Thoracic aorta (tissue), 2 donors: ENCODE measurements around the gene ZBTB8OS. TPM values are rescaled to one million over a fixed set of nuclear protein-coding genes. Genes with fewer than 3 reads are reported as not detected.

Experiments used
- ATAC-seq: fragments of 150-250 bp; one replicate; pipeline ENCODE4 v1.8.0; 2017; ENCODE audit warnings: low read depth; ENCODE audit not compliant: insufficient number of reproducible peaks, low FRiP score
- DNase-seq: peaks from one replicate; pipeline ENCODE4 v3.0.0-alpha.2; 2020; ENCODE audit warnings: low spot score
- H3K27ac ChIP-seq, 2 donors: fragments of 200-600 bp; sonication (generic); 1 replicate in 1 of 2; 2 replicates in 1 of 2; pipeline ENCODE4 v1.5.1; 2016; ENCODE audit warnings: mild to moderate bottlenecking in 2 of 2, moderate library complexity in 2 of 2
- H3K27me3 ChIP-seq: fragments of 200-600 bp; sonication (generic); replicated peaks from 2 replicates; pipeline ENCODE4 v1.6.0; 2016; ENCODE audit warnings: mild to moderate bottlenecking; ENCODE audit not compliant: insufficient read depth
- H3K36me3 ChIP-seq: fragments of 200-600 bp; sonication (generic); one replicate; pipeline ENCODE4 v1.5.1; 2016
- H3K4me1 ChIP-seq, 2 donors: fragments of 200-600 bp; sonication (generic); 1 replicate in 1 of 2; 2 replicates in 1 of 2; pipeline versions ENCODE4 v1.5.1 to v1.6.0; 2016; ENCODE audit warnings: low read depth in 2 of 2, mild to moderate bottlenecking in 1 of 2; ENCODE audit not compliant: control insufficient read depth in 1 of 2
- H3K4me3 ChIP-seq: fragments of 200-600 bp; sonication (generic); 2 replicates; pipeline ENCODE4 v1.5.1; 2016; ENCODE audit warnings: mild to moderate bottlenecking
- H3K9me3 ChIP-seq: fragments of 200-600 bp; sonication (generic); 2 replicates; pipeline ENCODE4 v1.5.1; 2016
- CTCF ChIP-seq: fragments of 200-600 bp; sonication (generic); IDR thresholded peaks from one replicate; pipeline ENCODE4 v1.5.1; 2019; ENCODE audit warnings: antibody characterized with exemption
- total RNA-seq, 2 donors: library from RNA; depleted of rRNA; stranded (reverse); fragments of >200 nt; gene quantifications; one replicate each; pipeline versions ENCODE4 v1.1.0 to v1.2.3, GENCODE V29; 2016

The ZBTB8OS gene
- total RNA-seq, 2 donors from 2014 or later = 29.8 to 48.2 TPM

- Histone ChIP-seq H3K4me1 (no peaks in the 10 kb centered on the region), H3K9me3 (no peaks in the 10 kb centered on the region), H3K27me3 (no peaks in the 10 kb centered on the region), H3K4me3 (no peak overlapping the region), H3K27ac (no peak overlapping the region), H3K36me3 (no peaks in the 10 kb centered on the region)
- ATAC-seq = no peak
- DNase-seq = no peak
- TF ChIP-seq CTCF = no peak
Observed at GRCh38 chr1:32606565-32607371, 43.6 kb downstream of the ZBTB8OS start.

- no peaks in the 10 kb centered on the region for H3K4me1 ChIP-seq
- H3K36me3 ChIP-seq = no peaks in the 10 kb centered on the region
- no peak overlapping the region for H3K27ac ChIP-seq
- ATAC-seq = no peak
- TF ChIP-seq CTCF = no peak
- DNase-seq = no peak
- H3K9me3 ChIP-seq = no peaks in the 10 kb centered on the region
- no peak overlapping the region for H3K4me3 ChIP-seq
- H3K27me3 ChIP-seq = no peaks in the 10 kb centered on the region
Observed at GRCh38 chr1:32605711-32606424, 44.5 kb downstream of the ZBTB8OS start.

GRCh38 chr1:32600034-32600433 lies 50.3 kb downstream of the ZBTB8OS start:
- no peak for DNase-seq
- Histone ChIP-seq H3K27me3 (no peaks in the 10 kb centered on the region), H3K27ac (no peak overlapping the region), H3K4me1 (no peaks in the 10 kb centered on the region), H3K4me3 (no peak overlapping the region), H3K36me3 (peaks cover 10% of the 10 kb centered on the region), H3K9me3 (no peaks in the 10 kb centered on the region)
- ATAC-seq = no peak
- TF ChIP-seq CTCF = no peak

GRCh38 chr1:32592943-32593342 lies 57.4 kb downstream of the ZBTB8OS start:
- no peak for DNase-seq
- no peak overlapping the region for H3K27ac ChIP-seq
- no peak overlapping the region for H3K4me3 ChIP-seq
- ATAC-seq = no peak
- H3K4me1 ChIP-seq = no peaks in the 10 kb centered on the region
- H3K36me3 ChIP-seq = peaks cover 21% of the 10 kb centered on the region
- H3K27me3 ChIP-seq = no peaks in the 10 kb centered on the region
- no peaks in the 10 kb centered on the region for H3K9me3 ChIP-seq
- no peak for TF ChIP-seq CTCF

GRCh38 chr1:32580348-32581017 lies 69.9 kb downstream of the ZBTB8OS start:
- no peaks in the 10 kb centered on the region for H3K36me3 ChIP-seq
- no peaks in the 10 kb centered on the region for H3K4me1 ChIP-seq
- TF ChIP-seq CTCF = no peak
- no peaks in the 10 kb centered on the region for H3K27me3 ChIP-seq
- H3K9me3 ChIP-seq = no peaks in the 10 kb centered on the region
- ATAC-seq = no peak
- no peak overlapping the region for H3K27ac ChIP-seq
- no peak for DNase-seq
- H3K4me3 ChIP-seq = no peak overlapping the region
